IPS-NIHi11 (cell line): ENCODE measurements around the gene MSANTD2.

Source experiments
- DNase-seq: peaks from one replicate; pipeline ENCODE4 v3.0.0; 2012; ENCODE audit warnings: mixed read lengths, low spot score

The MSANTD2 gene

DNA sequence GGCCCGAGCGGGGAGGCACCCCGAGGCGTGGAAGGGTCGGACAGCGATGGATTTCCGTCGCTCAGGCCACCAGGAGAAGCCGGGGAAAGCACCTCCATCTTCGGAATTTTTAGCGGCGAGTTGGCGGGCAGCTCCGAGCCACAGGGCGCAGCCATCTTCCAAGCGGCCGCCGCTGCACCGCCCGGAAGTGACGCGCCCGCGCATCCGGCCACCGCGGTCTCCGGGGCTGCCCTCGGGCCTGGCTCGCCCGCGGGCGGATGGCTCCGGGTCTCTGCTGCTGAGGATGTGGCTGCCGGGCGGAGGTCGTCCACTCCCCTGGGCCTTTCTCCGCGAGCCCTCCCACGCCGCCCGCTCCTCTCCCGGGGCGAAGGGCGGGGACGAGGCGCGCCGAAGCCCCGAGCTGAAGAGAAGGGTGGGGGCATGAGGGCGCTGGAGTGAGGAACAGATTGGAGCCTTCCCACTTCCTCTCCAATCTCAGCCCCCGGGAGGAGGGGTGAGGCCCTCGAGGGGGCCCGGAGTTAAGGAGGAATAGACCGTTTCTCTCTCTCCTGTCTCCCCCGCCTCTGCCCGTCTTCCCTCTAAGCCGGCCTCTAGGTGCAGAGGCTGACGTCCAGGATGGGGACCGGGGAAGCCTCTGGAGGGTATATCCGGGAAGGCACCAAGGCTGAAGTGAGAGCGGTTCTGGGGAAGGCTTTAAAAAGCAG, at the start of gene MSANTD2:
Gene MSANTD2, minus strand, starts transcription at position 181 of the 704 bp plus-strand sequence. Its CDS starts 26 bp downstream, at position 155.
- peak; percentile 87 for DNase-seq

DNA sequence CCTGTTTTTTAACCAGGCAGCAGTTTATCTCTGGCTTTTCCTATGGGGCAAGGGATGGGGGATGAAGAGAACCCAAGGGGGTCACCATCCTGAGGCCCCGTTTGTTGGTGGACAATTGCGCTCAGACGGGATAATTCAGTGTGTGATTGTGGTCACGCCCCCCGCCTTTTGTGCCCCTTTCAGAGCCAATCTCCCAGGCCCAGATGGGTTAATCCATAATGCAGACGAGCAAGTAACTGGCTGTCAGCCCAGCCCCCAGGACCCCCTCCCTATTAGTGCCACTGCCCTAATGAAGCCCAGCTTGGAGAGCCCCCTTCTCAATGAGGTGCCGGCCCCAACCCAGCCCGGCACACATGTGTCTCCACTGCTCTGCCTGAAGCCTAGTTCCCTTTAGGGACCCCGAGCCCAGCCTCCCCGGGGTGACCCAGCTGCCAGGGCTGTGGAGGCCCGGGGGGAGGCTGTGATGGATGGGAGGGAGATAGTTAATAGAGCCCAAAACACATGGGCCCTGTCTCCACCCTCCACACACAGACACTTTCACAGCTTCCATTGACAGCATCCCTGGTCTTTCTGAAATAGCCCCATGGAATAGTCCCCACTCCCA, 46.0 kb upstream of the MSANTD2 start:
- DNase-seq: no peak

DNA sequence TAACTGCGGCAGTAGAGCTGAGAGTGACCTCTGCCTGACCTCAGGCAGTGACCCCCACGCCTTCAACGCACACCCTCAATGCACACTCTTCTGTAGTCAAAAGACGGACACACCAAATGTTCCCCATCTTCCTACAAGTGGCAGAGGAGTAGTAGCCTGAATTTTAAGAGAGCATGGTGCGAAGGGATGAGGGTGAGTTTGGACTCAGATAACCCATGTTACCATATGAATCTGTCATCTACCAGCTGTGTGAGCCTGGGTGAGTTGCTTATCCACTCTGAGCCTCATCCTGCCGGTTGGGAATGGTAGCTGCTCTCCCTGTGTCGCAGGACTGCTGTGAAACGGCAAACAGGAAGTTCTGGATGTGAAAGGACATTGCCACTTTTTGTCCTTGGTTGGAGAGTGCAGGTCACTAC, 44.5 kb upstream of the MSANTD2 start:
- no peak for DNase-seq

DNA sequence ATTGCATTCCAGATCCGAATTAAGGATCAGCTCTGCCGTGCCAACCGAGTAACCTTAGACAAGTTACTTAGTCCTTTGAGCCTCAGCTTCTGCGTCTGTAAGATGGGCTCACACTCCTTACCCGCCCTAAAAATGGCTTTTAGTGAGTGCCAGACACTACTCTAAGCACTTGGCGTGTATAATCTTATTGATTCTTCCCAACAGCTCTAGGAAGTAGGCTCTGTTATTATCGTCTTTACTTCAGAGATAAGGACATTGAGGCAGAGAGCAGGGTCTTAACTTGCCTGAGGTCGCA, 43.4 kb upstream of the MSANTD2 start:
- DNase-seq: no peak

DNA sequence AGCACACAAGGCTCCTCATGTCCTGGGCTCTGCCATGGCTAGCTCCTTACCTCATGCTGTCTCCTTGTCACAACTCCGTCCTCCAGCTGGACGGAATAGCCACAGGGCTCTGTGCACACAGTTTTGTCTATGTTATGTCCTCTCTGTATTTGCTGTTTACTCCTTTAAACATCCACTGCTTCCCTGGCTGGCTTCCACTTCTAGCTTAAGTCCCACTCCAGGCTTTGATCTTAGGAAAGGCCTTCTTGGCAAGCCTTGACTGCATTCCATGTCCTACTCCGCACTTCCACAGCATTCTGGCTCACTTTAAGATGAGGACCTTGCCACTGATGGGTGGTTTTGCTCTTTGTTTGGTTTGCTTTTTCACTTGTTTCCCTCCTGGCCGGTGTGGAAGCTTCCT, 42.1 kb upstream of the MSANTD2 start:
- DNase-seq: no peak

DNA sequence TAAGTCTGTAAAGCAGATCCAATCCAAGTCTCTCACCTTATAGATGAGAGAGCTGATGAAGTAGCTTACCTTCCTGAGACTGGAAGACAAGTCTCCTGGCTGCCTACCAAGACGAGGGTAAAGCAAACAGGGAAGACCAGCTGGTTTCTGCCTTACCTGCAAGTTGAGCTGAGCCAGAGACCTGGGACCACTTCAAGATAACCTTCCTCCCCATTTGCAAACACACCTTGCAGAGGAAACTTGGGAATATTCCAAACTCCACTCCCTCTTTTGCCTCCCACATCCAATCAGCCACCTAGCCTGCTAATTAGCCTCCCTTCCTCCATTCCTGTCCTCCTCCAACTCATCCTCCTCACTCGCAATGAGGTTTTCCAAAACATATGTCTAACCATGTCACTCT, 41.6 kb upstream of the MSANTD2 start:
- no peak for DNase-seq

DNA sequence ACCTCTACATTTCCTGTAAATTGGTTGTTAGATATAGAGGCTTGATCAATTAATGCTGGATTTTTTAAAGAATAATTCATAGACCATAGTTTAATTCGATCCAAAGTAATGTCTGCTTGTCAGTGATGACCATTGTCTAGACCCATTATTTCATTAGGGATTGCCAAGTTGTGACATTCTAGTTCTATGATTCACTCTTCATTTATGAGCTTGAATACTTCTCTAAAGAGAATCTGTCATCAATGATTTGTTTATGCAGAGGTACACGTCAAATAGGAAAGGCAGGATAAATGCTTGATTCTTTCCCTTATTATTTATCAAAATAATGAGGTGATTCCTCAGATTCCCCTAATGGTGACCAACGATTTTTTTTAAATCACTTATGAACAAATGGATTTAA, 41.0 kb upstream of the MSANTD2 start:
- no peak for DNase-seq

DNA sequence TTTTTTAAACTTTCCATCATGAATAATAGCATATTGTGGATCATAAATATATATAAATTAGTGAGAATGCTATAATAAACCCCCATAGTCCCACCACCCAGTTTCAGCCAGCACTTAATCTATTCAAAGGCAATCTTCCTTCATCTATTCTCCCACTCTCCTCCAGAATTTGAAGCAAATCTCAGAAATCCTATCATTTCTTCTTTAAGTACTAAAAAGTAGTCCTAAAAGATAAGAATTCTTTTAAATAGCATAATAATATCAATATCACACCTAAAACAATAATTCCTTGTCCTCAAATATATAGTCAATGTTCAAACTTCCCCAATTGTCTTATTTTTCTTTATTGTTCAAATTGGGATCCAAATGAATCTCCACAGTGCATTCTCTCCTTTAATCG, 40.5 kb upstream of the MSANTD2 start:
- no peak for DNase-seq

DNA sequence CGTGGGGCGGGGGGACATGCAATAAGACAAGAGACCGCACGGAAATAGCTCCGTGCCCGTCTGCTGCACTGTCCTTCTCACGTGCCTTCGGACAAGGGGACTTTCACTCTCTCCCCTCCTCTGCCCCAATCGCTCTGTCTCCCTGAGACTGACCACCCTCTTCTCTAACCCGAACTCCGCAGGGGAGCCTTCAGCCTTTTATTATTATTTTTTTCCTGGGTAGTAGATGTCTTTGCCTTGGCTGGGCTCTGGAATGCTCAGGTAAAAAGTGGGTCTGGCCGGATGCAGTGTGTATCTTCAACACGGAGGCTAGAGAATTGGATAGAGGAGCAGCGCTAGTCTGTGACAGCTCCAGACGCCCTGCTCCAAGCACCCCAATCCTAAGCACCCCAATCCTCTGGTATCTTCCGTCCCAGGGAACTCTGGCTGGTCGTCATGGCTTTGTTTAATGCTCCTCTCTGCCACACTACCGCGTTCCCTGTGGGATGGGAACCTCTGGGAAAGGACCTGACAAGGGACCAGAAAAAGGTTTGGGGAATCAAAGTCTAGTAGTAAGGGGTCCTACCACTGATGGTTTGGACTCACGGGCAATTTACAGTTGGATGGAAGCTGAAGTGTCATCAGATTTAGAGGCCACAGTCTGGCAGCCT, 39.9 kb upstream of the MSANTD2 start:
- no peak for DNase-seq

DNA sequence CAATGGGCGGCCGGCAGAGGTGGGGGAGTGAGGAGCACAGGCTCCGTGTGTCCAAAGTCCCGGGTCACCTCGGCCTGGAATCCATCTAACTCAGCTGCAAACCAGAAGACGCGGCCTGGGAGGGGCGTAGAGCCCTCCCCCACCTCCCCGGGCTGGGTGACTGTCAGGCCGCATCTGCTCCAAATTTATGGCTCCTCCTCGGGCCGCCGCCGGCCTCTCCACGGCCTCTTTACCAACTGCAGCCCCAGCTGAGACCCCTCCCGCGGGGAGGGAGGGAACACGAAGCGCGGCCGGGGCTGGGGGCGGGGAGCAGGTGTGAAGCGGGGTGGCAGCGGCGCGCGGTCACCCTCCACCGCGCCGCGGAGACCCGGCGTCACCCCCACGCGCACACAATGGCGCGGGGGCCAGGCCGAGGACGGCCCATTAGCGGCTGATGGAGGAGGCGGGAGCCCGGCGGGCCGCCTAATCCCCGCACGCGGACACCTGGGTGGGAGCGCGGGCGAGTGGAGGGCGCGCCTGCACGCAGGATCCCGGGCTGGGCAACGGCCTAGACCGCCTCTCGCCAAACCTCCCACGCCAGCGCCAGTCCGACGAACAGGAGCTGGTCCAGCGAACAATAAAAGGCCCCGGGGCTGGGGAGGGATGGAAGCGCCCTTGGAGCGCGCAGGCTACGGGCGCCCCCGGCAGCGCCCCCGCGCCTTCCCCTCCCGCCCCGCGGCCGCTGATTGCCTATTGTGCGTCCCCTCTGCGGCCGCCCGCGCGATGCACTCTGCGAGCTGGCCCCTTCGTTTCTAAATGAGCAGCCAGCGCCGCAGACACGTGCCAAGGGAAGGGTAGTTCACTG, 39.1 kb upstream of the MSANTD2 start:
- DNase-seq: peak; percentile 37

DNA sequence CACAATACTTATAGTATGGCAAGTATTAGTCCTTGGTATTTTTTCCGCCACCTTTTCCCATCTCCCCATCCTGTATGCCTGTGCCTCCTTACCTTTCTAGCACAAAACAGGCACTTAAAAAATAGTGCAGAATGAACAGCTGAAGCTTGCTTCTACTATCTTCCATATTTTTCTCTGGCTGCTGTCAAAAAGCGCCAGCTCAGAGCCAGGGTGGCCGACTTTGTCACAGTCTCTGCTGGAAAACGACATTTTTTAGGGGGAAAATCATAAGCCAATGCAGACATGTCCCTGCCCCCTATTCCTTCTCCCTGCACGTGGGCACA, 38.6 kb upstream of the MSANTD2 start:
- DNase-seq: no peak

DNA sequence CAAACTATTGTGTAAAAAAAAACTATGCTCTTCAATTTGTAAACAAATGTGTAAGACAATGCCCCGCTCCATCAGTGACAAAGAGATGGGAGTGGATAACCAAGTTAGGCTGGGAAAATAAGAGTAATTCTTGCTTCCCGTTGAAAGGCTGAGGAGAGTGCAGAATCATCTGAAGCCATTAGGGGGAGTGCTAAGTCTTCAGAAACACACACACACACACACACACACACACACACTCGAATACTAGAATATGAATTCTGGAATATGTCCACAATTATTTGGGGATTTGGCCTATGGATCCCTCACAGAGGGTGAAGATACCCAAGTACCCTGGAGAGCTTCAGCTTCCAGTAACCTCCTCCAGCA, 37.3 kb upstream of the MSANTD2 start:
- peak; percentile 45 for DNase-seq

DNA sequence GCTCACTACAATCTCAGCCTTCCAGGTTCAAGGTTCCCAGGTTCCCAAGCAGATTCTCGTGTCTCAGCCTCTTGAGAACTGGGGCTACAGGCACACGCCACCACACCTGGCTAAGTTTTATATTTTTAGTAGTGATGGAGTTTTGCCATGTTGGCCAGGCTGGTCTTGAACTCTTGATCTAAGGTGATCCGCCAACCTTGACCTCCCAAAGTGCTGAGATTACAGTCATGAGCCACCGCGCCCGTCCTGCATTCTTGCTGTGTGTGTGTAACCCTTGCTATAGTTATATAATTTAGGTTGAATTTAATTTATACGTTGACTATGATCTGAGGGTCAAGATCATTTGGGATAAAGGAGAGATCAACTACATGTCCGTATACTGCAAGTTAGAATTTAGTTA, 35.7 kb upstream of the MSANTD2 start:
- no peak for DNase-seq

DNA sequence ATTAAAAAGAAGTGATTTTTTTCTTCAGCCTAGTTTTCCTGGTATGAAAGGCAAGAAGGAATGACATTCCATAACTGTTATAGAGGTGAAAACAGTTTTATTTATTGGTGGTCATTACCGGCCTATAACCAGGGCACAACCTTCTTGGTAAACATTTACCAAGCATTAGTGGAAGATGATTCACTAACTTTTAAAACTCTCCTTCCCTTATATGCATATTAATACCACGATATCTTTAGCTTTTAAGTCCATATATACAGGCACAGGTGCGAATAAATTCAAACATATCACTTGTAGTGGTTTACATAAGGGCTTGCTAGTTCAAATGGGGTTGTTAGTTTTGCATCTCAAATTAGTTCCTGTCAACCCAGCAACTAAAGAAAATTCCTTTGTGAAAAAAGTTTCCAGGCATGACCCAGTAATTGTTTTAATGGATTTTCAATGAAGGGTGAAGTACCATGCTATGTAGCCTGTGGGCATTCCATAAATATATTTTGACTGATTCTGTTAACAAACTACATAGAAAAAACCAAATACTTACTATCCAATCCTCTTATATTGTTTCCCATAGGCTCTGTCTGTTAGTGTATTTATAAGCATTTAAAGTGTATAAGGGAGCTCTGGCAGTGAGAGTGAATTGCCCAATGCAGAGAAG, 34.4 kb upstream of the MSANTD2 start:
- no peak for DNase-seq

DNA sequence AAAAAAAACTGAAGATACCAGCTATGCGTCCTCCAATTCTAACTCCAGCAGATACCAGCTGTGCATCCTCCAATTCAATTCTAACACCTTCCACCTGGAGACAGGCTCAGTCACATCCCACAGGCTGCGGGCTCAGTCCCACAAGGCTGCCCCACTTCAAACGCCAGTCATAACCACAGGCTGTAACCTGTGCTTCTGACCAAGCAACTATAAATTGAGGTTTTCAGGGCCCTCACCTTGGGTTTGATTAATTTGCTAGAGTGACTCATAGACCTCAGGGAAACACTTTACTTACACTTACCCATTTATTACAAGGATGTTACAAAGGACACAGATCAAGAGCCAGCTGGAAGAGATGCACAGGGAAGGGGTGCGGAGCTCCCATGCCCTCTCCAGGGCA, 32.4 kb upstream of the MSANTD2 start:
- DNase-seq: no peak

DNA sequence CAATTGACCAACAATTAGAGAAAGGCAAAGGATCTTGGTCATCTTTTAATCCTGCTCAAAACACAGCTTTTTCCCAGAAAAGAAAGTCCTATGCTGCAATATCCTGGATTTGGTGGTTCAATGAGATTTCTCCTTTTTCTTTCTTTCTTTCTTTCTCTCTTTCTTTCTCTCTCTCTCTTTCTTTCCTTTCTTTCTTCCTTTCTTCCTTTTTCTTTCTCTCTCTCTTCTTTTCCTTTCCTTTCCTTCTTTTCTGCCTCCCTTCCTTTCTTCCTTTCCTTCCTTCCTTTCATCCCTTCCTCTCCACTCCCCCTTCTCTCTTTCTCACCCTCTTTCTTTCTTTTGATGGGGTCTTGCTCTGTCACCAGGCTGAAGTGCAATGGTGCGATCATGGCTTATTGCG, 31.7 kb upstream of the MSANTD2 start:
- no peak for DNase-seq

DNA sequence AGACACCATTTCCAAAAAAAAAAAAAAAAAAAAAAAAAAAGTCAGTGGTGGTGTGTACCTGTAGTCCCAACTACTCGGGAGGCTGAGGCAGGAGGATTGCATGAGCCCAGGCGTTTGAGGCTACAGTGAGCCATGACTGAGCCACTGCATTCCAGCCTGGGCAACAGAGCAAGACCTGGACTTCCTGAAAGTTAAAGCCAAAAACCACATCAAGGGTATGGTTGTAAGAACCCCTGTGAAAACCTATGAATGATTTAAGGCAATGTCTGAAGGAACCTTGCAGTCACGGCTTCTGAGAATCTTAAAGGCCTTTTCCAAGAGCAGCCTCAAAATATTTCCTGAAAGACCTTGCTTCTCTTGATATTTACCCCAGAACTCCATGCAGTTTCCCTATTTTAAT, 30.5 kb upstream of the MSANTD2 start:
- DNase-seq: no peak

DNA sequence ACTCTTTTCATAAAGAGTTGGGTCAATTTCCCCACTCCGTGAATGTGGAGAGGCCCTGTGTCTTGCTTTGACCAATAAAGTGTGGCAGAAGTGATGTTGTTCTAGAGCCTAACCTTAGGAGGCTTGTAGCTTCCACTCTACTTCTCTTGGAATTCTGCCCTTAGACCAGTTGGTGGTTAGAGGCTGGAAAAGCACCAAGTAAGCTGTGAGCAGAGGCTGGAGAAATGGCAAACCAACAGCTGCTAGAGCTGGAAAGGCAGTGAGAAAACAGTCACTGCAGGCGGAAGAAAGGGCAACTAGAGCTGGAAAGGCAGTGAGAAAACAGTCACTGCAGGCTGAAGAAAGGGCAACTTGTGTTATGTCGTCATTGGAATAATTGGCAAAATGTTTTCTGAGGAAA, 29.8 kb upstream of the MSANTD2 start:
- no peak for DNase-seq

DNA sequence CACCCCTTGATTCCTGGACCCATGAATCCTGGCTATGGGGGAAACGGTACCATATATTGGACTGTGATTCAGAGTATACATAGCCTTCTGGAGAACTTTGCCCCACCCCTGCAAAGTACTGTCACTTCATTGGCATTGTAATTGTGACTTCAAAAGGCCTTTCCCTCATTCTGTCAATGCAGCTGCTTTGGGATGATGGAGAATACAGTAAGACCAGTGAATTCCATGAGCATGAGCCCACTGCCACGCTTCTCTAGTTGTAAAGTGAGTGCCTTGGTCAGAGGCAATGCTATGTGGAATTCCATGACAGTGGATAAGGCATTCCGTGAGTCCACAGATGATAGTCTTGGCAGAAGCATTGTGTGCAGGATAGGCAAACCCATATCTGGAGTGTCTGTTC, 25.7 kb upstream of the MSANTD2 start:
- no peak for DNase-seq

DNA sequence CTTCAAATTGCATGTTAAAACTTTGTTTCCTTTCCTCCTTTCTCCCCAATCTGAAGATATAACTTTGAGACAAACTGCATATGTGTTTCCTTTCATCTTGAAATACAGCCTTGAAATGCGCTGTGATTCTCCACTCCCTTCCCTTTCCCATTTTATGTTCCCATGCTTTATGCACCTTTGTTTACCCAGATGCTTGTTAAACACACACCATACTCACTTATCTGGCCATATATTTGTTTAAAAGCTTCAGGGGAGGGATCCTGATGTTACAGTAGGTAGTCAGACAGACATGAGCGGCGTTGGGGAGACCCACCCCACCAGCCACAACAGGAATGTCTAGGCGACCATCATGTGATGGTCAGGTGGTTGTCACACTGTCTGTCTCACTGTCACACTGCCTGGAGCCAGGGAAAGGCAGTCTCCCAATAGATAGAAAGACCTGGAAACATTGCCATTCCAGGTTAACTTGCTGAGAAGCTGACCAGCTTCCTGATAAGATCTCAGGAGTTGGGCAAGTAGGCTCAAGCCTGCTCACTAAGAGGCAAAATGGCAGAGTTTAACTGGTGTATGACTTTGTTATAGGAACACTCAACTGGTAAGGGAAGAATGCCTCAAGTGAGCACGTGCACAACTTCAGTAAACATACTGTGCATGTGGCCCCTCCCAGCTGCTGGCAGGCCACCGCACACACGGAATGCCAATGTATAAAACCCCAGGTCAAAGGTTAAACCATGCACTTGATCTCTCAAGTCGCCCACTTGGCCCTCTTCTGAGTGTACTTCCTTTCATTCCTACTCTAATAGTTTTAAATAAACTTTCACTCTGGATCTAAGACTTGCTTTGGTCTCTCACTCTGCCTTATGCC, 23.5 kb upstream of the MSANTD2 start:
- DNase-seq: no peak

DNA sequence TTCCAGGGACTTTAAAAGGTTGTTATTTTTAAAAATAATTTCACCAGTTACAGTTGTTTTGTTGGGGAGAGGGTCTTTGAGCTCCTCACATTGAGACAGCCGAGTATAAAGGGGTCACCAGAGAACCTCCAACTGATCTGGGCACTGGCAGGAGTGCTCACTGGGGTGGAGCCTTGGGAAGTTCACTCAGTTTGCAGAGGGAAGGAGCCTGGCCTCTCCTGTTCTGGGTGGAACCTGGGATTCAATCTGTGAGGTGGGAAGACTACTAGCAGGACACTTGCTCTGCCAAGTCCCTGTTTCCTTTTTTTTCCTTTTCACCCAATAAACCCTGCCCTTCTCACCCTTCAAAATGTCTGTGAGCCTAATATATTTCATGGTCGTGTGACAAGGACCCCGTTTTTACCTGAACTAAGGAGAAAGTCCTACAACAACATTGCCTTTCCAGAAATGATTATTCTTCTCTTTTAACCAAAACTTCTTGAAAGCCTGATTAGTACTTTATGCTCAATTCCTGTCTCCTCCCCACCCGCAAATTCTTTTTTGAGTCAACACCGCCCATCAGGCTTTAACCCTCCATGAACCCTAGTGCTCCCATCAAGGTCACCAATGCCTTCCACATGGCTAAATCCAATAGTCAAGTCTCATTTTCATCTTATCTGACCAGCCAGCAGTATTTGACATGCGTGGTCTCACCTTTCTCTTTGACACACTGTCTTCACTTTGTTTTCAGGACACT, 22.0 kb upstream of the MSANTD2 start:
- DNase-seq: no peak
